Neural cell (in vitro differentiated cells): ENCODE data around the gene FLRT2. TPM values are rescaled to one million over a fixed set of nuclear protein-coding genes. Genes with fewer than 3 reads are reported as not detected.

ENCODE experiments used
- H2AFZ ChIP-seq: fragments of 200-600, 300-800 bp; sonication (generic), shearing (Covaris generic); 2 replicates; pipeline ENCODE4 v1.6.0; 2014; ENCODE audit warnings: low read depth, mild to moderate bottlenecking, antibody characterized with exemption, low read length, moderate library complexity
- H3F3A ChIP-seq: fragments of 200-600 bp; shearing (Covaris generic); 2 replicates; pipeline ENCODE4 v1.6.1; 2016; ENCODE audit warnings: mild to moderate bottlenecking, moderate library complexity, mixed read lengths, antibody characterized with exemption, low read length; ENCODE audit not compliant: insufficient read depth, poor library complexity, severe bottlenecking
- H3K27ac ChIP-seq: fragments of 200-600, 300-800 bp; sonication (generic), shearing (Covaris generic); 2 replicates; pipeline ENCODE4 v1.5.1; 2014; ENCODE audit warnings: mild to moderate bottlenecking, low read length, moderate library complexity
- H3K27me3 ChIP-seq: fragments of 300-800, 200-600 bp; sonication (generic), shearing (Covaris generic); 2 replicates; pipeline ENCODE4 v1.6.0; 2014; ENCODE audit warnings: mild to moderate bottlenecking, low read depth, low read length, moderate library complexity; ENCODE audit not compliant: insufficient read depth
- H3K36me3 ChIP-seq: fragments of 300-800, 200-600 bp; sonication (generic), shearing (Covaris generic); 2 replicates; pipeline ENCODE4 v1.5.1; 2014; ENCODE audit warnings: mild to moderate bottlenecking, antibody characterized with exemption, low read length, moderate library complexity; ENCODE audit not compliant: insufficient read depth
- H3K4me2 ChIP-seq: fragments of 300-800, 200-600 bp; sonication (generic), shearing (Covaris generic); 2 replicates; pipeline ENCODE4 v1.6.0; 2014; ENCODE audit warnings: mild to moderate bottlenecking, low read length
- H3K4me3 ChIP-seq: fragments of 300-800, 200-600 bp; sonication (generic), shearing (Covaris generic); 2 replicates; pipeline ENCODE4 v1.5.1; 2014; ENCODE audit warnings: mild to moderate bottlenecking, low read length, moderate library complexity
- H3K79me2 ChIP-seq: fragments of 200-600 bp; shearing (Covaris generic); replicated peaks from 2 replicates; pipeline ENCODE4 v1.6.0; 2014; ENCODE audit warnings: mild to moderate bottlenecking, low read length, moderate library complexity; ENCODE audit not compliant: insufficient read depth
- H3K9ac ChIP-seq: fragments of 300-800, 200-600 bp; sonication (generic), shearing (Covaris generic); 2 replicates; pipeline ENCODE4 v1.6.1; 2016; ENCODE audit warnings: mild to moderate bottlenecking, low read length, mixed read lengths
- H3K9me2 ChIP-seq: fragments of 200-600 bp; shearing (Covaris generic); 2 replicates; pipeline ENCODE4 v1.6.1; 2016; ENCODE audit warnings: mild to moderate bottlenecking, low read length, mixed read lengths; ENCODE audit not compliant: insufficient read depth
- H3K9me3 ChIP-seq: fragments of 200-600, 300-800 bp; sonication (generic), shearing (Covaris generic); 2 replicates; pipeline ENCODE4 v1.6.1; 2016; ENCODE audit warnings: mild to moderate bottlenecking, mixed run types, low read length, moderate library complexity, mixed read lengths
- H4K20me1 ChIP-seq: fragments of 200-600 bp; shearing (Covaris generic); 2 replicates; pipeline ENCODE4 v1.6.1; 2016; ENCODE audit warnings: mild to moderate bottlenecking, mixed run types; ENCODE audit not compliant: insufficient read depth
- CTCF ChIP-seq: fragments of 450-650 bp; IDR thresholded peaks from 2 replicates; pipeline ENCODE4 v1.5.1; 2014; ENCODE audit warnings: antibody characterized with exemption, mild to moderate bottlenecking, moderate library complexity; ENCODE audit not compliant: poor library complexity, severe bottlenecking
- EP300 ChIP-seq: fragments of 450-650 bp; conservative IDR thresholded peaks from 2 replicates; pipeline ENCODE4 v1.6.1; 2014; ENCODE audit warnings: antibody characterized with exemption, mild to moderate bottlenecking, moderate library complexity; ENCODE audit not compliant: poor library complexity, severe bottlenecking
- EZH2 ChIP-seq: fragments of 200-600, 300-800 bp; shearing (Covaris generic), sonication (generic); IDR thresholded peaks from 2 replicates; pipeline ENCODE4 v1.6.1; 2014; ENCODE audit warnings: antibody characterized with exemption, low read length, borderline replicate concordance, mild to moderate bottlenecking; ENCODE audit not compliant: insufficient read depth, poor library complexity, severe bottlenecking
- MXI1 ChIP-seq: fragments of 450-650 bp; conservative IDR thresholded peaks from 2 replicates; pipeline ENCODE4 v1.6.1; 2014; ENCODE audit warnings: antibody characterized with exemption, mild to moderate bottlenecking; ENCODE audit not compliant: poor library complexity, severe bottlenecking
- POLR2AphosphoS5 ChIP-seq: IDR thresholded peaks from 2 replicates; pipeline ENCODE4 v1.6.1; 2012
- RAD21 ChIP-seq: fragments of 450-650 bp; conservative IDR thresholded peaks from 2 replicates; pipeline ENCODE4 v1.6.1; 2014; ENCODE audit warnings: antibody characterized with exemption, mild to moderate bottlenecking, moderate library complexity
- REST ChIP-seq: IDR thresholded peaks from 2 replicates; pipeline ENCODE4 v1.6.1; 2012; ENCODE audit warnings: borderline replicate concordance
- SMC3 ChIP-seq: fragments of 450-650 bp; conservative IDR thresholded peaks from 2 replicates; pipeline ENCODE4 v1.6.1; 2014; ENCODE audit warnings: antibody characterized with exemption, mild to moderate bottlenecking, moderate library complexity; ENCODE audit not compliant: poor library complexity
- TAF1 ChIP-seq: IDR thresholded peaks from 2 replicates; pipeline ENCODE4 v1.6.1; 2012; ENCODE audit warnings: low read depth
- polyA plus RNA-seq: library from polyadenylated mRNA; depleted of rRNA; stranded (reverse); fragments of >200 nt; gene quantifications from 2 replicates; pipeline ENCODE4 v1.2.3, GENCODE V29; 2014

FLRT2 gene
- polyA plus RNA-seq, 1 donor from 2014 or later, result 5.1 TPM

DNA sequence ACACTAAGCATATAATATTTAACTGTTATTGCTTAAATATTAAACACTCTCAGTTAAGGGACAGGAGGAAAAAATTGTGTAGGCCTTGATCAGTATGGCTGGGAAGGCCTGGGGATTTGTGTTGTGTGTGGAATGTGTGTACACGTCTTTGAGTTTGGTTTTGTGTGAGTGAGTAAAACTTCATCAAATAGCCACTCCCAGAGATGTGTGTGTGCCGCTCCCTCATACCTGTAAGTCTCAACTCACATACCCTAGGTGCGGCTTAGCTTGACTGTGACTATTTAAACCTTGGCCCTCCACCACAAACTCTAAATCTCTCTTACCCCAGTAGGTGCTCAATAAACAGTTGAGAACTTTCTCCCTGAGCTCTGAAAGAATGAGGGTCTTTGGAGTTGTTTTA, 64.3 kb downstream of the FLRT2 start:
- Histone ChIP-seq H3K27me3 (no peaks in the 10 kb centered on the region), H4K20me1 (no peaks in the 10 kb centered on the region), H3K4me2 (no peak overlapping the region), H3K9me2 (no peaks in the 10 kb centered on the region), H3K36me3 (no peaks in the 10 kb centered on the region), H3K9me3 (no peaks in the 10 kb centered on the region), H3K4me3 (no peak overlapping the region), H3K79me2 (no peaks in the 10 kb centered on the region), H3F3A (no peaks in the 10 kb centered on the region), H3K27ac (no peak overlapping the region), H2AFZ (no peak overlapping the region), H3K9ac (no peak overlapping the region)
- TF ChIP-seq TAF1 (no peak), POLR2AphosphoS5 (no peak), CTCF (no peak), SMC3 (no peak), EZH2 (no peak), MXI1 (no peak), REST (no peak), EP300 (no peak), RAD21 (no peak)

DNA sequence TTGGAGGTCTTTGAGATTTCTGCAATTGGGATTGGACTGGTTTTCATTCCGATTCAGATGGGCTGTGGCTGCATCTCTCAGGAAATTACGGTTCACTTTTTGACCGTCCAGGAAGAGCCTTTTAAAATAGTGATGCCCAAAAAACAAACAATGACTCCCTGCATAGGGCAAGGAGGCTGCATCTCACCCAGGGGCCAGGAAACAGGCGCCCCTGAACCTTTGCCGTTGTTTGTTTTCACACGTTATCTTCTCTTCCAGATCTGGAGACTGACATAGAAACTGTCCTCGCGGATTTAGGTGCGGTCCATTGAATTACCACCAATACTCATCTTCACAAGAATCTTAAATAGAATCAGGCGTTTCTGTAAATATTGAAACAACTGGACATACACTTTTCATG, 66.0 kb downstream of the FLRT2 start:
- TF ChIP-seq MXI1 (no peak), EP300 (no peak), SMC3 (no peak), RAD21 (no peak), CTCF (no peak), EZH2 (no peak), REST (no peak), TAF1 (no peak), POLR2AphosphoS5 (no peak)
- H3K36me3 ChIP-seq, result no peaks in the 10 kb centered on the region
- H2AFZ ChIP-seq, result no peak overlapping the region
- H3K9me2 ChIP-seq, result no peaks in the 10 kb centered on the region
- H4K20me1 ChIP-seq, result no peaks in the 10 kb centered on the region
- no peak overlapping the region for H3K4me2 ChIP-seq
- no peak overlapping the region for H3K4me3 ChIP-seq
- H3K27me3 ChIP-seq, result no peaks in the 10 kb centered on the region
- H3K9ac ChIP-seq, result no peak overlapping the region
- H3K27ac ChIP-seq, result no peak overlapping the region
- H3K79me2 ChIP-seq, result no peaks in the 10 kb centered on the region
- H3K9me3 ChIP-seq, result no peaks in the 10 kb centered on the region
- no peaks in the 10 kb centered on the region for H3F3A ChIP-seq
